DMS79 (cell line): Measurements from ENCODE around the gene CTH.
"Not testable (repeated sequence)": the region's sequence is repeated elsewhere in the genome, so short reads cannot be mapped to it uniquely, and the experiment has no call there.

Source experiments
- DNase-seq: peaks from one replicate; lab custom pipeline; 2025; lab: John Stamatoyannopoulos, UW

The CTH gene

DNA sequence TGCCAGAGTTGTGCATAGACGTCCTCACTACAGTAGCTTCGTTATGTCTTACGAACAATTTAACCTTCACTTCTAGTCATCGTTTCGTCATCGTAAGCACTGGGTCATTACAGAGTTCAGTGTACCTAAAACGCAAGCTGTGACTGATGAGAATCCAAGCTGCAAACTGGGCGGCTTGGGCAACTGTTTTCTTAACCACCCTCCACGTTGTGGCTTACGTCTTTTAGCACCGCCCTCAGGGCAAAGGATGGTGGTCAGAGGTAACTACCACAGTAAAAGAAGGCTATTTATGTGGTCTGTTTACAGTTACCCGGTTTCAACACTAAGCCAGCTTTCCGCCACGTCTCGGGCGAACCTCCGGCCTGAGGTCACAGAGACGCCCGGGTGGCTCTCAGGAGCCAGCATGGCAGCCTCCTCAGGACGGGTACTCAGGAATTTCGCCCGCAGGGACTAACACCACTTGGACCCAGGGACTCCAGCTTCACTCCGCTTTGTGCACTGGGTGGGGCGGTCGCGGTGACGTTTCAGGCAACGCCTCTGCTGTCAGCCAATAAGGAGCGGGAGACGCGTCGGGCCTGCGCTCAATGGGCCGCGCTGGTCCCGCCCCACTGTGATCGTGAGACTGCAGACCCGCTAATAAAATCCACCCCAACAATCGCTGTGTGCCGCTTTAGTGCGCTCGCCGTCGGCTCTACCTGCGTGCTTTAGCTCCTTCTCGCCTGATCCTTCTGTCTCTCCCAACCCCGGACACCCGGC lies at the start of gene CTH:
Gene CTH, plus strand, starts transcription at position 665 of the 756 bp plus-strand sequence. CDS start 148 bp downstream, outside the sequence.
- DNase-seq, result peak; percentile 94

GRCh38 chr1:70361727-70362398 lies 49.2 kb upstream of the CTH start:
- no peak for DNase-seq

GRCh38 chr1:70364439-70364838 lies 46.6 kb upstream of the CTH start:
- no peak for DNase-seq

- DNase-seq, result not testable (repeated sequence)
These were observed 44.6 kb upstream of the CTH start for GRCh38 chr1:70366425-70366952.

DNA sequence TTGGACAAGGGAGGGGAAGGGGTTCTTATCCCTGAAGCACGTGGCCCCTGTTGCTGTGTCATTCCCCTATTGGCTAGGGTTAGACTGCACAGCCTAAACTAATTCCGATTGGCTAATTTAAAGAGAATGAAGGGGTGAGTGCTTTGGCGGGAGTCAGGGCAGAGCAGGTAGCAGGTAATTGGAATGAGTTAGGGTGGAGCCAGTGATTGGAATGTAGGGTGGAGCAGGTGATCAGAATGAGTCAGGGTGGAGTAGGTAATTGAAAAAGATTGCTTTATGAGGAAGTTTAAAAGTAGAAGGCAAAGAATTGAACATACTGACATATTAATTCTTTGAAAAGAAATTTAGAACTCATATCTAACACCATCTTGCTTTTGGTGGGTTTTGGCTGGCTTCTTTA lies 44.1 kb upstream of the CTH start:
- not testable (repeated sequence) for DNase-seq

- DNase-seq, result not testable (repeated sequence)
These were observed 43.7 kb upstream of the CTH start for GRCh38 chr1:70367397-70367796.

GRCh38 chr1:70371586-70371985 lies 39.5 kb upstream of the CTH start:
- not testable (repeated sequence) for DNase-seq

DNA sequence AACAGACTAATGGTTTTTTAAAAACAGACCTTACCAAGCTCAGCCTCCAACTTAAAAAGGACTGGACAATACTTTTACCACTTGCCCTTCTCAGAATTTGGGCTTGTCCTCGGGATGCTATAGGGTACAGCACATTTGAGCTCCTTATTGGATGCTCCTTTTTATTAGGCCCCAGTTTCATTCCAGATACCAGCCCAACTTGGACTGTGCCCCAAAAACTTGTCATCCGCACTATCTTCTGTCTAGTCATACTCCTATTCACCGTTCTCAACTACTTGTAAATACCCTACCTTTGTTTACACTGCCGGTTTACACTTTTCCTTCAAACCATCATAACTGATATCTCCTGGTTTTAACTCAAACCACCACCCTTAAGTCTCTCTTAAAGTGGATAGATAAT lies 38.6 kb upstream of the CTH start:
- DNase-seq, result no peak

DNA sequence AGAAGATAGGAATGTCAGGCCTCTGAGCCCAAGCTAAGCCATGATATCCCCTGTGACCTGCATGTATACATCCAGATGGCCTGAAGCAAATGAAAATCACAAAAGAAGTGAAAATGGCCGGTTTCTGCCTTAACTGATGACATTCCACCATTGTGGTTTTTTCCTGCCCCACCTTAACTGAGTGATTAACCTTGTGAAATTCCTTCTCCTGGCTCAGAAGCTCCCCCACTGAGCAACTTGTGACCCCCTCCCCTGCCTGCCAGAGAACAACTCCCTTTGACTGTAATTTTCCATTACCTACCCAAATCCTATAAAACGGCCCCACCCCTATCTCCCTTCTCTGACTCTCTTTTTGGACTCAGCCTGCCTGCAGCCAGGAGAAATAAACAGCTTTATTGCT lies 37.5 kb upstream of the CTH start:
- not testable (repeated sequence) for DNase-seq

GRCh38 chr1:70376196-70376595 lies 34.9 kb upstream of the CTH start:
- no peak for DNase-seq

- DNase-seq, result no peak
These were observed 28.4 kb upstream of the CTH start for GRCh38 chr1:70382682-70383081.

DNA sequence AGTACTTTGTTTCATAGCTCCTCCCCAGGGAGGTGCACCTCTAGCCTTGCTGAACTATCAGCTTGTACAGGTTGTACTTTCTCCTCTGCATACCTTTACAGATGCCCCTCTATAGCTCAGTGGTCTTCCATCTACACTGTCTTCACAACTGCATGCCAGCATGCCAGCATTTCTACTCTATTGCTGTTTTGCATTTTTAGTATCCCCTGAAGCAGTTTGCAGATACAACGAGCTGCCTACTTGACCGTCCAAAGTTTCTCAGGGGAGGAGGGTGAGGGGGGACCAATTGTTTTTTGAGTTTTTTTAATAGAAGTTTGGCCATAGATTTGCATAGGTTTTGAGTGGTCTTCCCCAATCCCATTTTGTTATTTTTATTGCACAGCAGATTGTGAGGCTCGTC lies 27.6 kb upstream of the CTH start:
- no peak for DNase-seq

DNA sequence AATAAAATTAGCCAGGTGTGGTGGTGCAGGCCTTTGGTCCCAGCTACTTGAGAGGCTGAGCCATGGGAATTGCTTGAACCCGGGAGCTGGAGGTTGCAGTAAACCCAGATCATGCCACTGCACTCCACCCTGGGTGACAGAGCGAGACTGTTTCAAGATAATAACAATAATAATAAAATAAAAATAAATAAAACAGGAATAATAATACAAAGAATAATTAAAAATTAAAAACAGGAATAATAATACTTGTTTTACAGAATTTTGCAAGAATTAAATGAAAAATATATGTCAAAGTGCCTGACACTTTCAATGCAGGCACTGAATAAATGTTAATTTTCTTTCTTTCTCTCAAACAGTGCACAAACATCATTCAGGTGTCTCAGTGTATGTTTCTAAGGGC lies 26.5 kb upstream of the CTH start:
- no peak for DNase-seq

- no peak for DNase-seq
These were observed 25.6 kb upstream of the CTH start for GRCh38 chr1:70385477-70385876.

GRCh38 chr1:70386121-70386520 lies 24.9 kb upstream of the CTH start:
- DNase-seq, result no peak

DNA sequence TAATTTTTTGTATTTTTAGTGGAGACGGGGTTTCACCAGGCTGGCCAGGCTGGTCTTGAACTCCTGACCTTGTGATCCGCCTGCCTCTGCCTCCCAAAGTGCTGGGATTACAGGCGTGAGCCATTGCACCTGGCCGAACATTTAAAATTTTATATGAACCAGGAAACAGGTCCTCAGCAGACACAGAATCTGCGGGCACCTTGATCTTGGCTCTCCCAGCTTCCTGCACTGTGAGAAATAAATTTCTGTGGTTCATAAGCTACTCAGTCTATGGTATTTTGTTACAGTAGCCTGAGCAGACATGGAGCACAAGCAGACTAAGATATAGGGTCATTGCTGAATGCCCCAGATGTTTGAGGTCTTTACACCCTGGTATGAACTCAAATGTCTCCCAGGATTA lies 23.6 kb upstream of the CTH start:
- DNase-seq, result no peak

DNA sequence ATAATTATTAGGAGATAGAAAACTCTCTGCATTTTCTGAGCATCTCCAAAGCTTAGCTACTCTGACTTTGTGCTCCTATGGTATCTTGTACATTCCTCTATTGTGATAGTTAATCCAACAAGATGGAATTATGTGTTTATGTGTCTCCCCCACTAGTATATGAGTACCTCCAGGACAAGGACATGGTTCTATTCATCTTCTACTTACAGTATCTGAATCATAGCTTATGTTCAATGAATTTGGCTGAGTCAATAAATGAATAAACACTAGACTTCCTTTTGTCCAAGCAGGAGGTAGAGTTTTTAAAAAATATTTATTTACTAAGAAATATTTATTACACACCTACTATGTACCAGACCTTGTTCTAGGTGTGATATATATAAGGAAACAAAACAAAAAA lies 18.4 kb upstream of the CTH start:
- no peak for DNase-seq

- no peak for DNase-seq
These were observed 14.5 kb upstream of the CTH start for GRCh38 chr1:70396607-70397006.

DNA sequence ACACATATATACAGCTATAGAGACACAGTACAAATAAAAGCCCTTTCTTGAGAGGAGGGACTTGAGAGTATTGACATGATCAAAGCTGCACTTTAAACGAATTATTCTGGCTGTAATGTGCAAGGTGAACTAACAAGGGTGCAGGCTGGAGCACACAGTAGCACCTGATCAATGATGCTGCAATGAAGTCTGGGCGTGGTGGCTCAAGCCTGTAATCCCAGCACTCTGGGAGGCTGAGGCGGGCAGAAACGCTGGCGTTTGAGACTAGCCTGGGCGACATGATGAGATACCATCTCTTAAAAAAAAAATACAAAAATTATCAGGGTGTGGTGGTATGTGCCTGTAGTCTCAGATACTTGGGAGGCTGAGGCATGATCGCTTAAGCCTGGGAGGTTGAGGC lies 14.1 kb upstream of the CTH start:
- DNase-seq, result no peak

DNA sequence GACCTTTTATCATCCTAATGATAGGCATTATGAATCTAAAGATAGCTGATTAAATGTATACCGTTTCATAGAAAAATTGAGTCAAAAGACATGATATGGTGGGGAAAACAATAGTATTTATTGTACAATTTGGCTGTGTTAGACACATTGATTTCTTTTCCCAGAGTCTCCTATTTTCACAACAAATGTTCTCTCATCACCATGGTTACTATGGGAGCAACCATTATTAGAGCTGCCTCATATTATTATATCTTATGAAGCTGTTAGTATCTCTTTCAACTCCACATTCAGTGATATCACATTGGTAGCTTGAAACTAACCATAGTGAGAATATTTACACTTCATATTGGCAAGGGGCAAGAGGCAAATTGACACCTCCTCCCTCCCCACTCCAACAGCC lies 10.7 kb upstream of the CTH start:
- no peak for DNase-seq

GRCh38 chr1:70401974-70402373 lies 9.1 kb upstream of the CTH start:
- no peak for DNase-seq

- no peak for DNase-seq
These were observed 7.3 kb upstream of the CTH start for GRCh38 chr1:70403759-70404158.

GRCh38 chr1:70405780-70406416 lies 5.2 kb upstream of the CTH start:
- DNase-seq, result no peak
